Neuronal stem cell (in vitro differentiated cells): ENCODE measurements around the gene PEA15.

Experiments
- DNase-seq: peaks from one replicate; pipeline ENCODE4 v3.0.0-alpha.2; 2013; ENCODE audit warnings: low spot score
- H2AFZ ChIP-seq: one replicate; pipeline ENCODE4 v1.6.1; 2013; ENCODE audit warnings: mild to moderate bottlenecking, low read length, inconsistent platforms
- H2AK5ac ChIP-seq: 2 replicates; pipeline ENCODE4 v1.6.1; 2013; ENCODE audit warnings: low read depth, mild to moderate bottlenecking, inconsistent platforms, low read length, moderate library complexity, mixed read lengths
- H2BK120ac ChIP-seq: 2 replicates; pipeline ENCODE4 v1.6.1; 2013; ENCODE audit warnings: low read depth, mild to moderate bottlenecking, inconsistent platforms, low read length, moderate library complexity, mixed read lengths
- H2BK12ac ChIP-seq: one replicate; pipeline ENCODE4 v1.6.1; 2013; ENCODE audit warnings: low read length, inconsistent platforms
- H2BK15ac ChIP-seq: 2 replicates; pipeline ENCODE4 v1.6.1; 2013; ENCODE audit warnings: mild to moderate bottlenecking, low read length, inconsistent platforms, mixed read lengths
- H2BK5ac ChIP-seq: one replicate; pipeline ENCODE4 v1.6.1; 2013; ENCODE audit warnings: inconsistent platforms, mild to moderate bottlenecking, low read length, moderate library complexity
- H3K14ac ChIP-seq: one replicate; pipeline ENCODE4 v1.6.1; 2013; ENCODE audit warnings: low read length, inconsistent platforms
- H3K18ac ChIP-seq: 2 replicates; pipeline ENCODE4 v1.6.1; 2013; ENCODE audit warnings: low read length, inconsistent platforms
- H3K23ac ChIP-seq: 2 replicates; pipeline ENCODE4 v1.6.1; 2013; ENCODE audit warnings: low read depth, mild to moderate bottlenecking, mixed read lengths, low read length, inconsistent platforms; ENCODE audit not compliant: poor library complexity
- H3K27ac ChIP-seq: replicated peaks from 3 replicates; pipeline ENCODE4 v1.5.1; 2013; ENCODE audit warnings: low read length, inconsistent platforms
- H3K27me3 ChIP-seq, 3 experiments: 2 replicates each; pipeline ENCODE4 v1.6.1; 2013; ENCODE audit warnings: low read length in 3 of 3, mild to moderate bottlenecking in 2 of 3, inconsistent platforms in 1 of 3, low read depth in 1 of 3, mixed read lengths in 1 of 3, moderate library complexity in 1 of 3; ENCODE audit not compliant: control insufficient read depth in 3 of 3, insufficient read depth in 3 of 3
- H3K36me3 ChIP-seq, 2 donors: replicated peaks in 1 of 2; 2 replicates each; pipeline ENCODE4 v1.6.1; 2013; ENCODE audit warnings: low read length in 2 of 2; ENCODE audit not compliant: control insufficient read depth in 2 of 2, insufficient read depth in 2 of 2
- H3K4ac ChIP-seq: 2 replicates; pipeline ENCODE4 v1.6.1; 2013; ENCODE audit warnings: inconsistent platforms, mild to moderate bottlenecking, low read length, moderate library complexity
- H3K4me1 ChIP-seq, 2 donors: 1 replicate in 1 of 2; 2 replicates in 1 of 2; pipeline ENCODE4 v1.6.1; 2013; ENCODE audit warnings: low read length in 2 of 2, low read depth in 1 of 2; ENCODE audit not compliant: control insufficient read depth in 2 of 2, insufficient read depth in 1 of 2
- H3K4me2 ChIP-seq: one replicate; pipeline ENCODE4 v1.6.1; 2013; ENCODE audit warnings: mild to moderate bottlenecking, low read length, inconsistent platforms; ENCODE audit not compliant: insufficient read depth, poor library complexity, severe bottlenecking
- H3K4me3 ChIP-seq, 2 donors: 2 replicates each; pipeline ENCODE4 v1.5.1; 2013; ENCODE audit warnings: low read length in 2 of 2, mild to moderate bottlenecking in 2 of 2, inconsistent platforms in 1 of 2, moderate library complexity in 1 of 2
- H3K79me1 ChIP-seq: one replicate; pipeline ENCODE4 v1.6.1; 2013; ENCODE audit warnings: low read depth, mild to moderate bottlenecking, inconsistent platforms, low read length, moderate library complexity
- H3K9ac ChIP-seq: one replicate; pipeline ENCODE4 v1.6.1; 2013; ENCODE audit warnings: mild to moderate bottlenecking, low read depth, low read length, inconsistent platforms; ENCODE audit not compliant: poor library complexity
- H3K9me3 ChIP-seq, 2 donors: replicated peaks in 1 of 2; 2 replicates each; pipeline versions ENCODE3 to v1.6.1; 2013; ENCODE audit warnings: low read length in 2 of 2, mild to moderate bottlenecking in 2 of 2, inconsistent platforms in 1 of 2, low read depth in 1 of 2, mixed read lengths in 1 of 2, moderate library complexity in 1 of 2; ENCODE audit not compliant: control insufficient read depth in 2 of 2, insufficient read depth in 1 of 2
- H4K8ac ChIP-seq: one replicate; pipeline ENCODE4 v1.6.1; 2013; ENCODE audit warnings: low read depth, mild to moderate bottlenecking, inconsistent platforms, low read length, moderate library complexity
- H4K91ac ChIP-seq: one replicate; pipeline ENCODE4 v1.6.1; 2013; ENCODE audit warnings: low read length, low read depth, mild to moderate bottlenecking, inconsistent platforms; ENCODE audit not compliant: poor library complexity
- WGBS, 2 donors: extraction: QIAGEN DNeasy Blood & Tissue Kit; methylation state at CpG; one replicate each; pipeline ENCODE4 v1.1.7; 2013; ENCODE audit warnings: missing lambda C conversion rate in 2 of 2, mixed read lengths in 1 of 2; ENCODE audit not compliant: insufficient read length in 2 of 2, insufficient replicate concordance in 1 of 2; ENCODE audit errors: extremely low coverage in 2 of 2; 5-methylcytosine and 5-hydroxymethylcytosine counted together

The PEA15 gene

GRCh38 chr1:160219062-160219929 lies 14.1 kb downstream of the PEA15 start:
- Histone ChIP-seq H2BK120ac (no peak overlapping the region), H4K91ac (no peak overlapping the region), H3K4me1 (peaks cover 0 to 4% of the 10 kb centered on the region in 2 donors), H3K79me1 (no peaks in the 10 kb centered on the region), H3K36me3 (peaks cover 54 to 100% of the 10 kb centered on the region in 2 donors), H3K9me3 (no peaks in the 10 kb centered on the region), H4K8ac (no peak overlapping the region), H2AFZ (no peak overlapping the region), H3K4me3 (no peak overlapping the region), H2AK5ac (no peak overlapping the region), H2BK5ac (no peak overlapping the region), H3K18ac (no peak overlapping the region), H3K9ac (no peak overlapping the region), H3K27me3 (no peaks in the 10 kb centered on the region), H3K14ac (no peak overlapping the region), H2BK12ac (no peak overlapping the region), H2BK15ac (no peak overlapping the region), H3K4me2 (no peak overlapping the region), H3K4ac (no peak overlapping the region), H3K23ac (no peak overlapping the region), H3K27ac (no peak overlapping the region)
- no CpG with 5 or more reads among the region's 4 CpGs for WGBS, 2 donors
- DNase-seq = no peak

GRCh38 chr1:160220301-160220700 lies 15.1 kb downstream of the PEA15 start:
- H3K27ac ChIP-seq = no peak overlapping the region

DNA sequence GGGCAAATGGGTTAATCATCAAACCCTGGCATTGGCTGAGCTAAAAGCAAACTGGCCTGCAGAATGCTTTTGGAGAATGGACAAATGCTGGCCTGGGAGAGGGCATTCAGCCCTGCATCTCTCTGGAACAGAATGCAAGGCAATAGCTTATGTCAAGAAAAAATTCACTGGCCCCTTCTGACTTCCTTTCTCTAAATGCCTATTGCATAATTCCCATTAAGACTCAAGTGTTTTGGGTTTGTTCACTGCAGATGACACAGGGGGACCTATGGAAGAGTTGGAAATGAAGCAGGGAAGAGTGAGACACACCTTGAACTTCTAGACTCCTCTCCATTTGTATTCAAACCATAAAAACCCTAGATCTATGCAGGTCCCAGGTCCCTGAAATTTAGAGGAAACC lies 15.9 kb downstream of the PEA15 start:
- H3K27me3 ChIP-seq = no peaks in the 10 kb centered on the region
- H3K4ac ChIP-seq = no peak overlapping the region
- H2BK120ac ChIP-seq = no peak overlapping the region
- no peak overlapping the region for H2BK5ac ChIP-seq
- no peak overlapping the region for H2AK5ac ChIP-seq
- H3K36me3 ChIP-seq = peaks cover 50 to 100% of the 10 kb centered on the region in 2 donors
- H3K9me3 ChIP-seq = no peaks in the 10 kb centered on the region
- H3K18ac ChIP-seq = no peak overlapping the region
- no peak overlapping the region for H3K14ac ChIP-seq
- H3K27ac ChIP-seq = no peak overlapping the region
- H2BK12ac ChIP-seq = no peak overlapping the region
- DNase-seq = no peak
- H3K9ac ChIP-seq = no peak overlapping the region
- no peak overlapping the region for H3K23ac ChIP-seq
- H4K8ac ChIP-seq = no peak overlapping the region
- no peak overlapping the region for H4K91ac ChIP-seq
- H3K4me1 ChIP-seq = peaks cover 0 to 4% of the 10 kb centered on the region in 2 donors
- no peak overlapping the region for H3K4me2 ChIP-seq
- no peak overlapping the region for H3K4me3 ChIP-seq
- no peak overlapping the region for H2AFZ ChIP-seq
- H2BK15ac ChIP-seq = no peak overlapping the region
- H3K79me1 ChIP-seq = no peaks in the 10 kb centered on the region

More at GRCh38 chr1:160220301-160220700, 15.1 kb downstream of the PEA15 start:
- no peak overlapping the region for H4K8ac ChIP-seq
- WGBS, 2 donors = no CpG with 5 or more reads among the region's 2 CpGs
- no peak overlapping the region for H2AK5ac ChIP-seq
- H3K27me3 ChIP-seq = no peaks in the 10 kb centered on the region
- no peak overlapping the region for H2AFZ ChIP-seq
- H3K14ac ChIP-seq = no peak overlapping the region
- no peak overlapping the region for H3K18ac ChIP-seq
- H2BK12ac ChIP-seq = no peak overlapping the region
- no peak overlapping the region for H3K23ac ChIP-seq
- H3K9ac ChIP-seq = no peak overlapping the region
- no peaks in the 10 kb centered on the region for H3K79me1 ChIP-seq
- DNase-seq = no peak
- peaks cover 0 to 4% of the 10 kb centered on the region in 2 donors for H3K4me1 ChIP-seq
- H3K4ac ChIP-seq = no peak overlapping the region
- peaks cover 53 to 100% of the 10 kb centered on the region in 2 donors for H3K36me3 ChIP-seq
- no peak overlapping the region for H2BK15ac ChIP-seq
- H3K4me2 ChIP-seq = no peak overlapping the region
- H3K9me3 ChIP-seq = no peaks in the 10 kb centered on the region
- no peak overlapping the region for H2BK120ac ChIP-seq
- H2BK5ac ChIP-seq = no peak overlapping the region
- no peak overlapping the region for H4K91ac ChIP-seq
- no peak overlapping the region for H3K4me3 ChIP-seq

- no peak overlapping the region for H2BK15ac ChIP-seq
- H3K4ac ChIP-seq = no peak overlapping the region
- no peak overlapping the region for H2BK5ac ChIP-seq
- no peaks in the 10 kb centered on the region for H3K79me1 ChIP-seq
- no peak overlapping the region for H4K91ac ChIP-seq
- H3K9me3 ChIP-seq = no peaks in the 10 kb centered on the region
- peaks cover 46 to 100% of the 10 kb centered on the region in 2 donors for H3K36me3 ChIP-seq
- H3K9ac ChIP-seq = no peak overlapping the region
- H2BK12ac ChIP-seq = no peak overlapping the region
- no peak overlapping the region for H3K27ac ChIP-seq
- H2AK5ac ChIP-seq = no peak overlapping the region
- no peak for DNase-seq
- H2AFZ ChIP-seq = no peak overlapping the region
- H3K4me3 ChIP-seq = no peak overlapping the region
- H3K27me3 ChIP-seq = no peaks in the 10 kb centered on the region
- H4K8ac ChIP-seq = no peak overlapping the region
- no peak overlapping the region for H3K14ac ChIP-seq
- H3K23ac ChIP-seq = no peak overlapping the region
- peaks cover 0 to 4% of the 10 kb centered on the region in 2 donors for H3K4me1 ChIP-seq
- H3K4me2 ChIP-seq = no peak overlapping the region
- no peak overlapping the region for H2BK120ac ChIP-seq
- no peak overlapping the region for H3K18ac ChIP-seq
- no CpG with 5 or more reads among the region's 3 CpGs for WGBS, 2 donors
Observed at GRCh38 chr1:160222546-160222945, 17.4 kb downstream of the PEA15 start.
